ENCODE data around the gene GINS1.

DNA sequence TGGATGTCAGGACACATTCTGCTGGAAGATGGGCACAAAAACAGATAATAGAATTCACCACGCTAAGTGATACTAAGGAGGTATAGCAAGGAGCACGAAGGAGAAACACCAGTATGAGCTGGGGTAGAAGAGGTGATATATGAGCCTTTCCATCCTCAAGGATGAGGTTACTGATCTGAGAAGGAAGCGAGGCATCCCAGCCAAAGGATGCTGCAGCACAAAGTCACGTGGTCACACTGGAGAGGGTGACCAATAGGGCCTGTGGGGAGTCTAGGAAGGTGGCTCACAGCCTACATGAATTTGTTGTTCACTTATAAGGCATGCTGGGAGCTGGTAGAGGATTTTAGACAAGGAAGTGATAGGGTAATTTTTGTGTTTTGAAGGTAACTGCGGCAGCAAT, 1.4 kb downstream of the GINS1 start:
- TF ChIP-seq YY1 (IDR thresholded peaks at IDR 0.05; ENCODE audit: insufficient read depth, insufficient read length) = no peak
- TF ChIP-seq ZNF274 (IDR thresholded peaks at IDR 0.05; ENCODE audit: low read depth, low read length) = no peak
- no peak for TF ChIP-seq SUZ12 (IDR thresholded peaks at IDR 0.05; ENCODE audit: extremely low read depth, insufficient read depth, insufficient read length)
